22Rv1 (cell line): Measurements from ENCODE around the gene CD8A.

Experiments
- H3K27ac ChIP-seq: fragments of 450-650 bp; 2 replicates; pipeline ENCODE4 v1.5.1; 2017
- ZFX ChIP-seq: fragments of 450-650 bp; IDR thresholded peaks from 2 replicates; pipeline ENCODE4 v1.6.1; 2017; ENCODE audit warnings: antibody characterized with exemption, borderline replicate concordance
- TF ChIP-seq, protein P1 (sequence below): fragments of 450-650 bp; IDR thresholded peaks from 2 replicates; pipeline ENCODE4 v1.5.1; 2017; ENCODE audit warnings: mild to moderate bottlenecking

Gene CD8A

GRCh38 chr2:86783615-86784339, 6.9 kb downstream of the CD8A start:
- TF ChIP-seq ZFX = no peak
- TF ChIP-seq, protein P1, sequence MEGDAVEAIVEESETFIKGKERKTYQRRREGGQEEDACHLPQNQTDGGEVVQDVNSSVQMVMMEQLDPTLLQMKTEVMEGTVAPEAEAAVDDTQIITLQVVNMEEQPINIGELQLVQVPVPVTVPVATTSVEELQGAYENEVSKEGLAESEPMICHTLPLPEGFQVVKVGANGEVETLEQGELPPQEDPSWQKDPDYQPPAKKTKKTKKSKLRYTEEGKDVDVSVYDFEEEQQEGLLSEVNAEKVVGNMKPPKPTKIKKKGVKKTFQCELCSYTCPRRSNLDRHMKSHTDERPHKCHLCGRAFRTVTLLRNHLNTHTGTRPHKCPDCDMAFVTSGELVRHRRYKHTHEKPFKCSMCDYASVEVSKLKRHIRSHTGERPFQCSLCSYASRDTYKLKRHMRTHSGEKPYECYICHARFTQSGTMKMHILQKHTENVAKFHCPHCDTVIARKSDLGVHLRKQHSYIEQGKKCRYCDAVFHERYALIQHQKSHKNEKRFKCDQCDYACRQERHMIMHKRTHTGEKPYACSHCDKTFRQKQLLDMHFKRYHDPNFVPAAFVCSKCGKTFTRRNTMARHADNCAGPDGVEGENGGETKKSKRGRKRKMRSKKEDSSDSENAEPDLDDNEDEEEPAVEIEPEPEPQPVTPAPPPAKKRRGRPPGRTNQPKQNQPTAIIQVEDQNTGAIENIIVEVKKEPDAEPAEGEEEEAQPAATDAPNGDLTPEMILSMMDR = no peak
- H3K27ac ChIP-seq = no peak overlapping the region

- TF ChIP-seq, protein P1 = no peak
- no peak for TF ChIP-seq ZFX
- no peak overlapping the region for H3K27ac ChIP-seq
These were observed 8.0 kb downstream of the CD8A start for GRCh38 chr2:86782748-86783147.

DNA sequence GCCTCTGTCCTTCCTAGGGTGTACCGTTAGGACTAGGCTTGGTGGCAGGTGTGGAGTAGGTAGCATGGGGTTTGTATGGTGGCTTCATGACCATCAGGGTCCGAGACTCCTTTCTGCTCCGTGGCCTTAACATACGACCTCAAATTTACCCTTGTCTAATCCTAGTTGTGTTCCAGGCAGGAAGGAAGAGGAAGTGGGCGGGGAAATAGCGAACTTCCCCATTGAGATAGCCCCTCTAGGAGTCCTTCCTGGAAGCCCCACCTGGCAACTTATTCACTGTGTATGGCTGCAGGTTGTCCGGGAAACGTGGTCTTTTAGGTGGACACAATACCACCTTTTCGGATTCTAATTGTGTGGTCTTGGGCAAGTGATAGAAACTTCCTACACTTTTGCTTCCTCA, 9.3 kb downstream of the CD8A start:
- no peak overlapping the region for H3K27ac ChIP-seq
- TF ChIP-seq, protein P1 = no peak
- no peak for TF ChIP-seq ZFX

GRCh38 chr2:86779971-86780370, 10.7 kb downstream of the CD8A start:
- TF ChIP-seq, protein P1 = no peak
- TF ChIP-seq ZFX = no peak

GRCh38 chr2:86778957-86779356, 11.8 kb downstream of the CD8A start:
- TF ChIP-seq, protein P1 = no peak
- TF ChIP-seq ZFX = no peak
- H3K27ac ChIP-seq = no peak overlapping the region

More at GRCh38 chr2:86779971-86780370, 10.7 kb downstream of the CD8A start:
- H3K27ac ChIP-seq = no peak overlapping the region

DNA sequence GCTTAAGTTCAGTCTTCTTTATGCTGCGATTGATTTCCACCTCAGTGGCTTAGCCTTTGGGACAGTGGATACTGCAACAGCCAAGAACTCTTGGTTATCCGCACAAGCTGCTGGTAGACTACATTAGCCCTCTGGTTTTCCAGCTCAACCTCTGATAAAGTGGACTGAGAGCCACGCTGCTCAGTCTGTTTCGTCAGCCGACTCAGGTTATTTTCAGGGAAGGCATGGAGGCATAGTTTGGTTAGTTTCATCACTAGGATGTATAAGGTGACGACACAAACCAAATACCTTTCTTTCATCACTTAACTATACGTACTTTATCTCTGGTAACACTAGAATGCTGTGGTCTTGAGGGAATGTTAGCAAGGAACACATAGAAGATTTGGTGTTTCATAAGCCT, 14.2 kb downstream of the CD8A start:
- no peak overlapping the region for H3K27ac ChIP-seq
- TF ChIP-seq, protein P1 = no peak
- TF ChIP-seq ZFX = no peak

- no peak overlapping the region for H3K27ac ChIP-seq
- TF ChIP-seq, protein P1 = no peak
- no peak for TF ChIP-seq ZFX
These were observed 15.4 kb downstream of the CD8A start for GRCh38 chr2:86775338-86775737.
